Measurements from ENCODE around the gene SLC27A6. TPM values are rescaled to one million over a fixed set of nuclear protein-coding genes. Genes with fewer than 3 reads are reported as not detected.

The SLC27A6 gene
- total RNA-seq, 1 donor from 2014 or later, result 2.0 TPM

GRCh38 chr5:129057329-129057728 lies 92.0 kb downstream of the SLC27A6 start:
- FAIRE-seq (no peak), DNase-seq (ENCODE audit: low spot score in 2 of 2) (no peak)

GRCh38 chr5:129061849-129062248 lies 96.6 kb downstream of the SLC27A6 start:
- FAIRE-seq (no peak), DNase-seq (ENCODE audit: low spot score in 2 of 2) (no peak)

GRCh38 chr5:129063483-129064113 lies 98.3 kb downstream of the SLC27A6 start:
- FAIRE-seq, result no peak
- DNase-seq (ENCODE audit: low spot score in 2 of 2), result no peak

- FAIRE-seq, result no peak
- DNase-seq (ENCODE audit: low spot score in 2 of 2), result no peak
Observed at GRCh38 chr5:129065721-129066120, 100.4 kb downstream of the SLC27A6 start.

GRCh38 chr5:129067745-129068144 lies 102.5 kb downstream of the SLC27A6 start:
- DNase-seq (ENCODE audit: low spot score in 2 of 2) (no peak), FAIRE-seq (no peak)

- FAIRE-seq (no peak), DNase-seq (ENCODE audit: low spot score in 2 of 2) (no peak)
Observed at GRCh38 chr5:129069292-129069691, 104.0 kb downstream of the SLC27A6 start.

- DNase-seq (ENCODE audit: low spot score in 2 of 2), result no peak
- no peak for FAIRE-seq
Observed at GRCh38 chr5:129073111-129073510, 107.8 kb downstream of the SLC27A6 start.

GRCh38 chr5:129074903-129075302 lies 109.6 kb downstream of the SLC27A6 start:
- FAIRE-seq (no peak), DNase-seq (ENCODE audit: low spot score in 2 of 2) (no peak)

- no peak for DNase-seq (ENCODE audit: low spot score in 2 of 2)
- no peak for FAIRE-seq
Observed at GRCh38 chr5:129077433-129078075, 112.3 kb downstream of the SLC27A6 start.

GRCh38 chr5:129078247-129078646 lies 113.0 kb downstream of the SLC27A6 start:
- no peak for FAIRE-seq
- no peak for DNase-seq (ENCODE audit: low spot score in 2 of 2)

GRCh38 chr5:129078660-129079059 lies 113.4 kb downstream of the SLC27A6 start:
- FAIRE-seq, result no peak
- no peak for DNase-seq (ENCODE audit: low spot score in 2 of 2)

GRCh38 chr5:129079496-129079895 lies 114.2 kb downstream of the SLC27A6 start:
- FAIRE-seq (no peak), DNase-seq (ENCODE audit: low spot score in 2 of 2) (no peak)

GRCh38 chr5:129080766-129081165 lies 115.5 kb downstream of the SLC27A6 start:
- no peak for FAIRE-seq
- no peak for DNase-seq (ENCODE audit: low spot score in 2 of 2)

- DNase-seq (ENCODE audit: low spot score in 2 of 2), result no peak
- FAIRE-seq, result no peak
Observed at GRCh38 chr5:129082225-129083136, 117.2 kb downstream of the SLC27A6 start.

Other genes starting within 250 kb of the SLC27A6 start
- 31.0 TPM for gene ISOC1, start 129.3 kb downstream of the SLC27A6 start, total RNA-seq

Measured in frontal cortex (tissue), 4 donors.